Heart left ventricle (tissue), 16 donors: Measurements from ENCODE around the gene OR7A5. TPM values are rescaled to one million over a fixed set of nuclear protein-coding genes. Genes with fewer than 3 reads are reported as not detected.
"Not testable (repeated sequence)": the region's sequence is repeated elsewhere in the genome, so short reads cannot be mapped to it uniquely, and the experiment has no call there.

ENCODE experiments used
- ATAC-seq, 4 donors: fragments of 200-7000 bp; cut with Tn5 transposase; one replicate each; pipeline ENCODE4 v1.9.1; 2020 to 2022; ENCODE audit warnings: moderate library complexity in 4 of 4, mild to moderate bottlenecking in 3 of 4, moderate number of reproducible peaks in 1 of 4
- DNase-seq, 5 donors: peaks; one replicate each; pipeline ENCODE4 v3.0.0-alpha.2; 2020
- H3K27ac ChIP-seq, 12 donors: fragments of 200-600 bp; sonication (generic) in 4 of 12; one replicate each; pipeline versions ENCODE4 v1.5.0 to v1.8.0; 2016 to 2022; ENCODE audit warnings: mild to moderate bottlenecking in 2 of 12
- H3K27me3 ChIP-seq, 9 donors: fragments of 200-600 bp; sonication (generic) in 2 of 9; one replicate each; pipeline versions ENCODE4 v1.5.1 to v1.8.0; 2016 to 2022; ENCODE audit warnings: mild to moderate bottlenecking in 3 of 9
- H3K36me3 ChIP-seq, 9 donors: fragments of 200-600 bp; sonication (generic) in 2 of 9; one replicate each; pipeline versions ENCODE4 v1.5.0 to v1.8.0; 2018 to 2022; ENCODE audit warnings: mild to moderate bottlenecking in 2 of 9
- H3K4me1 ChIP-seq, 12 donors: fragments of 200-600 bp; sonication (generic) in 4 of 12; one replicate each; pipeline versions ENCODE4 v1.5.0 to v1.8.0; 2016 to 2022; ENCODE audit warnings: mild to moderate bottlenecking in 3 of 12
- H3K4me3 ChIP-seq, 12 donors: fragments of 200-600 bp; sonication (generic) in 4 of 12; one replicate each; pipeline versions ENCODE4 v1.5.0 to v1.8.0; 2017 to 2022; ENCODE audit warnings: mild to moderate bottlenecking in 9 of 12, moderate library complexity in 4 of 12
- H3K9me3 ChIP-seq, 12 donors: fragments of 200-600 bp; sonication (generic) in 4 of 12; one replicate each; pipeline versions ENCODE4 v1.5.0 to v1.8.0; 2016 to 2022; ENCODE audit warnings: mild to moderate bottlenecking in 1 of 12
- POLR2A ChIP-seq, 2 donors: fragments of 450-650 bp; IDR thresholded peaks; one replicate each; pipeline ENCODE4 v1.6.1; 2017; ENCODE audit warnings: antibody characterized with exemption in 2 of 2, mild to moderate bottlenecking in 2 of 2, moderate library complexity in 2 of 2
- WGBS, 4 donors: extraction: QIAGEN DNeasy Blood & Tissue Kit in 2 of 4; methylation state at CpG; one replicate each; pipeline versions ENCODE4 v1.1.5 to v1.1.7; 2013 to 2018; 5-methylcytosine and 5-hydroxymethylcytosine counted together
- intact Hi-C, 10 donors: fragments of 100-400 bp; cut with DNase I; formaldehyde crosslinking; loops; one replicate each; pipeline versions ENCODE4 v1.11.1 to v1.14.2; 2022
- polyA plus RNA-seq, 2 donors: library from polyadenylated mRNA; stranded (reverse); fragments of 200-250 nt; gene quantifications; one replicate each; pipeline ENCODE4 v1.2.3, GENCODE V29; 2013
- total RNA-seq, 9 donors: library from RNA; depleted of rRNA in 2 of 9; stranded (reverse); fragments of >200 nt in 2 of 9; fragmentation: NEBNext Ultra II Directional in 3 of 9; extraction: Animal tissue kit (Norgen Biotek cat#: 25700) in 3 of 9; gene quantifications; one replicate each; pipeline versions ENCODE4 v1.1.0 to v1.2.4, GENCODE V29; 2016 to 2023
- TF ChIP-seq, protein P1 (sequence below), 12 donors: fragments of 200-600 bp; sonication (generic) in 4 of 12; IDR thresholded peaks; one replicate each; pipeline versions ENCODE4 v1.5.0 to v1.8.0; 2018 to 2022; ENCODE audit warnings: antibody characterized with exemption in 12 of 12, mild to moderate bottlenecking in 5 of 12
- donor health status: ischemic (EF 13 %, LVEDD 7.1; RV severe dilation, severe dysfunction).
- donor health status: healthy with polysubstance abuse.
- donor health status: DM: no; HTN: yes; CAD: no.
- donor health status: DM: no; HTN: no; CAD: no.
- donor health status: ischemic (EF 25% LVEDD 6.9; RV normal size, moderate dysfunction).
- donor health status: ischemic (EF 25% LVEDD 5.7; RV mildly dilated, moderate dysfunction).
- donor health status: healthy.
- donor health status: DM: yes; HTN: yes; CAD: no.
- donor health status: ischemic (EF 35%, LVEDD 5.7; RV mildly dilated, moderate dysfunction).
- donor health status: nonischemic (EF 11% LVEDD 7.7; RV severe dilation, severe dysfunction).
- donor health status: DM: yes; HTN: yes; CAD: no.
- donor health status: PGD.
- donor health status: ischemic (EF 29% LVEDD 5.4; RV normal size, mild dysfunction).
- donor health status: nonischemic (EF 23%, LVEDD 6.1; RV moderate dilation, normal function).

OR7A5 gene
- total and polyA plus RNA-seq, 11 donors = not detected

DNA sequence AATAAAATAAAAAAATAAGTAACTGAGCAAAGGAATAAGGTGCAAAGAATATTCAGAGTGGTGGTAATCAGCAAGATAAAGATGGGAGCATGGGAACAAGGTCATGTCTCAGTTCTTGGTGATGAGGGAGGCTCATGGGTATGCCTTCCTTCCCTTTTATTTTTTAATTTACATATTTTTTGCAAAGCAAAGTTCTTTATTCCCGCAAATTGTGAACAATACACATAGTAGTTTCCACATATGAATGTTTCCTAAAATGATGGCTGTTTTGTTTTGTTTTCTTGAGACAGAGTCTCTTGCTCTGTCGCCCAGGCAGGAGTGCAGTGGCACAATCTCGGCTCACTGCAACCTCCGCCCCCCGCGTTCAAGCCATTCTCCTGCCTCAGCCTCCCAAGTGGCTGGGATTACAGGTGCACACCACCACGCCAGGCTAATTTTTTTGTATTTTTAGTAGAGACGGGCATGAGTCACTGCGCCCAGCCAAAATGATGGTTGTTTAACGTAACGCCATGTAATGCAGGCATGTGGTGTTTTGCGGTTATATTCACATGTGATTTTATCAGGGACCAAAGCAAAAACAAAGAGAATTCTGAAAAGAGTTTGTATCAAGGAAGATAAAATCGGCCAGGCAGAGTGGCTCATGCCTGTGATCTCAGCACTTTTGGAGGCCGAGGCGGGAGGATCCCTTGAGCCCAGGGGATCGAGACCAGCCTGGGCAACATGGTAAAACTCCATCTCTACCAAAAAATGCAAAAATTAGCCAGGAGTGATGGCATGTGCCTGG lies 52.2 kb downstream of the OR7A5 start:
- H3K4me1 ChIP-seq = peaks cover 0 to 41% (median 0%) of the 10 kb centered on the region in 12 donors
- no peak for DNase-seq
- TF ChIP-seq, protein P1, sequence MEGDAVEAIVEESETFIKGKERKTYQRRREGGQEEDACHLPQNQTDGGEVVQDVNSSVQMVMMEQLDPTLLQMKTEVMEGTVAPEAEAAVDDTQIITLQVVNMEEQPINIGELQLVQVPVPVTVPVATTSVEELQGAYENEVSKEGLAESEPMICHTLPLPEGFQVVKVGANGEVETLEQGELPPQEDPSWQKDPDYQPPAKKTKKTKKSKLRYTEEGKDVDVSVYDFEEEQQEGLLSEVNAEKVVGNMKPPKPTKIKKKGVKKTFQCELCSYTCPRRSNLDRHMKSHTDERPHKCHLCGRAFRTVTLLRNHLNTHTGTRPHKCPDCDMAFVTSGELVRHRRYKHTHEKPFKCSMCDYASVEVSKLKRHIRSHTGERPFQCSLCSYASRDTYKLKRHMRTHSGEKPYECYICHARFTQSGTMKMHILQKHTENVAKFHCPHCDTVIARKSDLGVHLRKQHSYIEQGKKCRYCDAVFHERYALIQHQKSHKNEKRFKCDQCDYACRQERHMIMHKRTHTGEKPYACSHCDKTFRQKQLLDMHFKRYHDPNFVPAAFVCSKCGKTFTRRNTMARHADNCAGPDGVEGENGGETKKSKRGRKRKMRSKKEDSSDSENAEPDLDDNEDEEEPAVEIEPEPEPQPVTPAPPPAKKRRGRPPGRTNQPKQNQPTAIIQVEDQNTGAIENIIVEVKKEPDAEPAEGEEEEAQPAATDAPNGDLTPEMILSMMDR (IDR thresholded peaks at IDR 0.05) = no peak
- TF ChIP-seq POLR2A (IDR thresholded peaks at IDR 0.05) = no peak
- H3K27me3 ChIP-seq = peaks cover 0 to 16% (median 5%) of the 10 kb centered on the region in 9 donors
- H3K36me3 ChIP-seq = no peaks in the 10 kb centered on the region
- no peak overlapping the region for H3K4me3 ChIP-seq
- H3K27ac ChIP-seq = peak overlapping the region in 1 of 12 donors; percentile 79
- no peak for ATAC-seq
- intact Hi-C loops = loop anchor here in 1 of 10 donors (10.0 kb wide), 1 partner anchor 102 kb away; the partner anchor contains the start of gene OR7A17
- H3K9me3 ChIP-seq = no peaks in the 10 kb centered on the region
- WGBS, 4 donors = 87 to 89% (median 89%) methylated on average over 16 of the region's 16 CpGs

DNA sequence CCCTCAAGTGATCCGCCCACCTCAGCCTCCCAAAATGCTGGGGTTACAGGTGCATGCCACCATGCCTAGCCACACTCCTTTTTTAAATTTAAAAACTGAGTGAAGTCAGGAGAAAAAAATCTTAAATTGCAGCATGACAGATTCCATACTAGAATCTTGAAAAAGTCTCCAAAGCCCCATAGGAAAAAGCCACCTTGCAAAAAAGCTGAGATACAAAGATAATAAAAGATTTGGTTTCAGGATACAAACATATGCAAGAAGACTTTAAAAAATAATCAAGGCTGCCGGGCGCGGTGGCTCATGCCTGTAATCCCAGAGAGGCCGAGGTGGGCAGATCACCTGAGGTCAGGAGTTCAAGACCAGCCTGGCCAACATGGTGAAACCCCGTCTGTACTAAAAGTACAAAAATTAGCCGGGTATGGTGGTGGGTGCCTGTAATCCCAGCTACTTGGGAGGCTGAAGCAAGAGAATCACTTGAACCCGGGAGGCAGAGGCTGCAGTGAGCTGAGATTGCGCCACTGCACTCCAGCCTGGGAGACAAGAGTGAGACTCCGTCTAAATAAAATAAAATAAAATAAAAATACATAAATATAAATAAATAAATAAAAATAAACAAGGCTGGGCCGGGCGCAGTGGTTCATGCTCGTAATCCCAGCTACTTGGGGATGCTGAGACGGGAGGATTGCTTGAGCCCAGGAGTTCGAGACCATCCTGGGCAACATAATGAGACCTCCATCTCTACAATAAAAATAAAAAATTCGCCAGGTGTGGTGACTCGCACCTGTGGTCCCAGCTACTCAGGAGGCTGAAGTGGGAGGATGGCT lies 53.1 kb downstream of the OR7A5 start:
- H3K27me3 ChIP-seq = peaks cover 0 to 20% (median 5%) of the 10 kb centered on the region in 9 donors
- H3K27ac ChIP-seq = peak overlapping the region in 1 of 12 donors; percentile 79
- H3K9me3 ChIP-seq, DNase-seq, H3K4me3 ChIP-seq, H3K36me3 ChIP-seq, ATAC-seq: not testable (repeated sequence)
- intact Hi-C loops = loop anchor here in 1 of 10 donors (10.0 kb wide), 1 partner anchor 103 kb away; the partner anchor contains the start of gene OR7A17
- H3K4me1 ChIP-seq = peaks cover 0 to 34% (median 0%) of the 10 kb centered on the region in 12 donors
- 87 to 92% (median 89%) methylated on average over 17 of the region's 17 CpGs for WGBS, 4 donors

DNA sequence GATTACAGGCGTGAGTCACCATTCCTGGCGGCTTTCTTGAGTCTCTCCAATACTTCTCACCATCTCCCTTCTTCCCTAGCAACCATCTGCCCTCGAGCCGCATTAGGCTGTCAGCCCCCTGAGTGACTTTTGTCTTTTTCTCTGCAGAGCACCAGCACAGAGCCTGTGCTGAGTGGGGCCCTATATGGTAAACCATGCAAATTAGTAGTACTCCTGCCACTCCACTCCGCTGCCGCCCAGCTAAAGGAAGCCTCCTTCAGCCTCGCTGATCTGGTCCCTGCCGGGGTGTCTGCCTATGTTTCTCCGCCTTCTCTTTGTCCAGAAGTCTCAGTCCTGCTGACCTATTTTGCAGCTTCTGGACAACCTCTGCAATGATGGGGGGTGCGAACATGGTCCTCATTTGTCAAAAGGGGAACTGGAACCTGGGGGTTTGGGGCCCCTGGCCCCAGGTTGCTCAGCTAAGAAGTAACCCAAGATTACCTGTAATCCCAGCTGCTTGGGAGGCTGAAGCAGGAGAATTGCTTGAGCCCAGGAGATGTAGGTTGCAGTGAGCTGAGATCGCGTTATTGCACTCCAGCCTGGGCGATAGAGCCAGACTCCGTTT lies 54.3 kb downstream of the OR7A5 start:
- H3K27me3 ChIP-seq = peaks cover 0 to 20% (median 2%) of the 10 kb centered on the region in 9 donors
- DNase-seq = not testable (repeated sequence)

GRCh38 chr19:14779151-14779550 lies 55.8 kb downstream of the OR7A5 start:
- Histone ChIP-seq H3K27me3 (peaks cover 0 to 27% (median 3%) of the 10 kb centered on the region in 9 donors), H3K4me3 (no peak overlapping the region), H3K4me1 (peaks cover 0 to 14% (median 0%) of the 10 kb centered on the region in 12 donors), H3K36me3 (no peaks in the 10 kb centered on the region), H3K27ac (no peak overlapping the region), H3K9me3 (no peaks in the 10 kb centered on the region)
- intact Hi-C loops = no loop called here
- ATAC-seq (no peak), DNase-seq (no peak)
- no peak for TF ChIP-seq POLR2A (IDR thresholded peaks at IDR 0.05)
- TF ChIP-seq, protein P1 (IDR thresholded peaks at IDR 0.05) = no peak
- 45 to 56% (median 52%) methylated on average over 5 of the region's 5 CpGs for WGBS, 4 donors

More for the DNA sequence above, 54.3 kb downstream of the OR7A5 start:
- 61 to 80% (median 72%) methylated on average over 14 of the region's 14 CpGs for WGBS, 4 donors
- H3K9me3 ChIP-seq, H3K36me3 ChIP-seq, H3K27ac ChIP-seq, ATAC-seq, H3K4me3 ChIP-seq: not testable (repeated sequence)
- intact Hi-C loops = loop anchor here in 1 of 10 donors (10.0 kb wide), 1 partner anchor 104 kb away; the partner anchor contains the start of gene OR7A17
- peaks cover 0 to 25% (median 0%) of the 10 kb centered on the region in 12 donors for H3K4me1 ChIP-seq

DNA sequence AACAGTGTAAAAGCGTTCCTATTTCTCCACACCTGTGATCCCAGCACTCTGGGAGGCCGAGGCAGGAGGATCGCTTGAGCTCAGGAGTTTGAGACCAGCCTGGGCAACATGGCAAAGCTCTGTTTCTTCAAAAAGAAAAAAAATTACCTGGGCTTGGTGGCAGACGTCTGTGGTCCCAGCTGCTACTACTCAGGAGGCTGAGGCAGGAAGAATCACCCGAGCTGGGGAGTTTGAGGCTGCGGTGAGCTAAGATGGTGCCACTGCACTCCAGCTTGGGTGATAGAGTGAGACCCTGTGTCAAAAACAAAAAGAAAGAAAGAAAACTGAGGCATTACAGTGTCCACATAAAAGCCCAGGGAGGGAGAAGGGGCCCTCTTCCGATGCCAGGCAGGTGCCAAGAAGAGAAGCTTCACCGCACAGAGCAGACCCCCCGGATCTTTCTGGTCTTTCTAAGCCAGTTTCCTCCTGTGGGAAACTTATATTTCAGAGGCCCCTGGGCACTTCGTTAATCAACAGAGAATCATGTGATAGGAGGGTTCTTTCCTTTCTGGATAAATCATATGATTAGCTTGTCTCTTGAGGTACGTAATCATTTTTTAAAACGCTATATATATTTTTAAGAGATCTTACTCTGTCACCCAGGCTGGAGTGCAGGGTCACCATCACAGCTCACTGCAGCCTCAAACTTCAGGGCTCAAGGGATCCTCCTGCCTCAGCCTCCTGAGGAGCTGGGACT lies 56.7 kb downstream of the OR7A5 start, which contains the start of gene ADGRE2:
Gene ADGRE2 (minus strand): TSS at position 451 of the 736 bp plus-strand sequence. CDS start 1,804 bp downstream, outside the sequence.
- H3K4me1 ChIP-seq, H3K4me3 ChIP-seq, H3K9me3 ChIP-seq, DNase-seq, ATAC-seq, H3K36me3 ChIP-seq, intact Hi-C loops, H3K27ac ChIP-seq: not testable (repeated sequence)
- peaks cover 0 to 27% (median 3%) of the 10 kb centered on the region in 9 donors for H3K27me3 ChIP-seq
- 69 to 72% (median 71%) methylated on average over 12 of the region's 12 CpGs for WGBS, 4 donors

- H3K27me3 ChIP-seq = peaks cover 0 to 28% (median 3%) of the 10 kb centered on the region in 9 donors
- H3K9me3 ChIP-seq, intact Hi-C loops, H3K4me1 ChIP-seq, ATAC-seq, H3K4me3 ChIP-seq, H3K27ac ChIP-seq, DNase-seq, H3K36me3 ChIP-seq: not testable (repeated sequence)
- WGBS, 4 donors = 91 to 96% (median 94%) methylated on average over 4 of the region's 4 CpGs
These were observed 57.3 kb downstream of the OR7A5 start for GRCh38 chr19:14777645-14778044.
